Cardiac fibroblast (primary cell): ENCODE results near the gene SLC39A6.
A peak's percentile ranks its signal among the peaks of the same experiment; 100 is the strongest.
"Not testable (repeated sequence)": the region's sequence is repeated elsewhere in the genome, so short reads cannot be mapped to it uniquely, and the experiment has no call there.

Source experiments
- DNase-seq, 2 donors: peaks; one replicate each; pipeline versions ENCODE4 v3.0.0 to v3.0.0-alpha.2; 2010; ENCODE audit warnings: low read depth in 2 of 2
- H3K4me3 ChIP-seq, 2 donors: replicated peaks in 1 of 2; 1 replicate in 1 of 2; 2 replicates in 1 of 2; pipeline ENCODE4 v1.5.1; 2011; ENCODE audit warnings: low read depth in 2 of 2, low read length in 2 of 2, mild to moderate bottlenecking in 2 of 2, moderate library complexity in 1 of 2
- TF ChIP-seq, protein P1 (sequence below): IDR thresholded peaks from one replicate; pipeline ENCODE4 v1.5.1; 2011; ENCODE audit warnings: low read depth, mild to moderate bottlenecking, low read length, inconsistent platforms

The SLC39A6 gene

DNA sequence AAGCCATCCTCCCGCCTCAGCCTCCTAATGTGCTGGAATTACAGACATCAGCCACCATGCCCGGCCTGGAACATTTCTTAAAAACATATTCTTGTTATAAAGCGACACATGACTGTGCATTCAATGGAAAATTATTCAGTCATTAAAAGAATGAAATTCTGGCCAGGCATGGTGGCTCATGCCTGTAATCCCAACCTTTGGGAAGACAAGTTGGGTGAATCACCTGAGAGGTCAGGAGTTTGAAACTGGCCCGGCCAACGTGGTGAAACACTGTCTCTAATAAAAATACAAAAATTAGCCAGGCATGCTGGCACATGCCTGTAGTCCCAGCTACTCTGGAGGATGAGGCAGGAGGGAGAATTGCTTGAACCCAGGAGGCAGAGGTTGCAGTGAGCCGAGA, 40.1 kb downstream of the SLC39A6 start:
- no peak overlapping the region for H3K4me3 ChIP-seq
- TF ChIP-seq, protein P1, sequence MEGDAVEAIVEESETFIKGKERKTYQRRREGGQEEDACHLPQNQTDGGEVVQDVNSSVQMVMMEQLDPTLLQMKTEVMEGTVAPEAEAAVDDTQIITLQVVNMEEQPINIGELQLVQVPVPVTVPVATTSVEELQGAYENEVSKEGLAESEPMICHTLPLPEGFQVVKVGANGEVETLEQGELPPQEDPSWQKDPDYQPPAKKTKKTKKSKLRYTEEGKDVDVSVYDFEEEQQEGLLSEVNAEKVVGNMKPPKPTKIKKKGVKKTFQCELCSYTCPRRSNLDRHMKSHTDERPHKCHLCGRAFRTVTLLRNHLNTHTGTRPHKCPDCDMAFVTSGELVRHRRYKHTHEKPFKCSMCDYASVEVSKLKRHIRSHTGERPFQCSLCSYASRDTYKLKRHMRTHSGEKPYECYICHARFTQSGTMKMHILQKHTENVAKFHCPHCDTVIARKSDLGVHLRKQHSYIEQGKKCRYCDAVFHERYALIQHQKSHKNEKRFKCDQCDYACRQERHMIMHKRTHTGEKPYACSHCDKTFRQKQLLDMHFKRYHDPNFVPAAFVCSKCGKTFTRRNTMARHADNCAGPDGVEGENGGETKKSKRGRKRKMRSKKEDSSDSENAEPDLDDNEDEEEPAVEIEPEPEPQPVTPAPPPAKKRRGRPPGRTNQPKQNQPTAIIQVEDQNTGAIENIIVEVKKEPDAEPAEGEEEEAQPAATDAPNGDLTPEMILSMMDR = no peak
- no peak for DNase-seq

DNA sequence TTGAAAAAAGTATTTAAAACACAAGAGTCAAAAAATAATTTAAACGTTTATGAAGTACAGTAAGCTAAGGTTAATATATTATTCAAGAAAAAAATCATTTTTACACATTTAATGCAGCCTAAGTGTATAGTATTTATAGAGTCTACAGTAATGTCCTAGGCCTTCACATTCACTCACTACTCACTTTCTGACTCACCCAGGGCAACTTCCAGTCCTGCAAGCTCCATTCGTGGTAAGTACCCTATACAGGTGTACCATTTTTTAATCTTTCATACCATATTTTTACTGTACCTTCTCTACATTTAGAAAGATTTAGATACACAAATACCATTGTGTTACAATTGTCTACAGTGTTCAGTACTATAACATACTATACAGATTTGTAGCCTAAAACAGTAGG, 40.9 kb downstream of the SLC39A6 start:
- no peak for DNase-seq
- no peak overlapping the region for H3K4me3 ChIP-seq
- TF ChIP-seq, protein P1 = no peak

DNA sequence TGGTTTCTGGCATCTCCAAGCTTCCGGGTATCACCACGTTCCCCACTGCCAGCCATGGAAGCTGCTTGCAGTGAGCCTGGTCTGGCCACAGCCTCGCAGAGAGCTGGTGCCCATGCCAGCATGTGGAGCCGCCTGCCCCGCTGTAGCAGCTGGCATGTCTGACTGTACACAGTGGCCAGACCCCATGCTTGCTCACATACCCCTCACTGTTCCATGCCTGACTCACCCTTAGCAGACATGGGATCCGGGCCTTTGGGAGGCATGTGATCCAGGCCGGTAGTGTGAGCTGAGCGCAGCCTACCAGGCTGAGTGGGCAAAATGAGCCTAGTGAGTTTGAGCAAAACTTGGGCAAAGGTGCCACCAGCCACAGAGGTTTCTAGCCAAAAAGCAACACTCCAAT, 43.0 kb downstream of the SLC39A6 start:
- no peak for DNase-seq
- TF ChIP-seq, protein P1 = no peak
- H3K4me3 ChIP-seq = no peak overlapping the region

DNA sequence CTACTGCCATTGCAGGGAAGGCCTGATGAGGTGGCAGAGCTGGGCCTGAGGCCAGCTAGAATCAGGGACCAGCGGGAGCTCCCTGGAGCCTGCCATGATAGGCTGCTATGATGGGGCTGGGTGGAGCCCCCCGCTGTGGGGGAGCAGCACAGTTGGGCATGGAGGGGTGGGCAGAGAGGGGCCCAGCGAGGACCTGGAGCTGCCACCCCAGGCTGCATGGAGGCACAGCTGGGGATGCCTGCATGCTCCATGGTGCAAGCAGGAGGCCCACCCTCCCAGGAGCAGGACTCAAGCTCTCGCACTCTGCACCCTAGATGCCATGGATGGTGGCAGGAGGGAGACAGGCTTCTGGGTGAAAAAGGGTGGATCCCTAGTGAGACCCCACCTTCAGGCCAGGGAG, 43.9 kb downstream of the SLC39A6 start:
- no peak overlapping the region for H3K4me3 ChIP-seq
- DNase-seq = no peak
- TF ChIP-seq, protein P1 = no peak

DNA sequence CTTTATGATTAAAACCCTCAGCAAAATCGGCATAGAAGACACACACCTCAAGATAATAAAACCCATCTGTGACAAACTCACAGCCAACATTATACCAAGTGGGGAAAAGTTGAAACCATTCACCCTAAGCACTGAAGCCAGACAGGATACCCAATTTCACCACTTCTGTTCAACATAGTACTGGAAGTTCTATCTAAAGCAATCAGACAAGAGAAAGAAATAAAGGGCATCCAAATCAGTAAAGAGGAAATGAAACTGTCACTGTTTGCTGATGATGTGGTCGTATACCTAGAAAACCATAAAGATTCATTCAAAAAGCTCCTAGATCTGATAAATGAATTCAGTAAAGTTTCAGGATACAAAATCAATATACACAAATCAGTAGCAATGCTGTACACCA, 45.4 kb downstream of the SLC39A6 start:
- no peak overlapping the region for H3K4me3 ChIP-seq
- TF ChIP-seq, protein P1 = no peak
- no peak for DNase-seq

DNA sequence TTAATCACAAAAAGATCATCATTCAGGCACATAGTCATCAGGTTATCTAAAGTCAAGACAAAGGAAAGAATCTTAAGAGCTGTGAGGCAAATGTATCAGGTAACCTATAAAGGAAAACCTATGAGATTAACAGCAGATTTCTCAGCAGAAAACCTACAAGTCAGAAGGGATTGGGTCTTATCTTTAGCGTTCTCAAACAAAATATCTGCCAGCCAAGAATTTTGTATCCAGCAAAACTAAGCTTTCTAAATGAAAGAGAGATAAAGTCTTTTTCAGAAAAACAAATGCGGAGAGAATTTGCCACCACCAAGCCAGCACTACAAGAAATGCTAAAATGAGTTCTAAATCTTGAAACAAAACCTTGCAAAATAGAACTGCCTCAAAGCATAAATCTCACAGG, 48.0 kb downstream of the SLC39A6 start:
- H3K4me3 ChIP-seq, DNase-seq: not testable (repeated sequence)

DNA sequence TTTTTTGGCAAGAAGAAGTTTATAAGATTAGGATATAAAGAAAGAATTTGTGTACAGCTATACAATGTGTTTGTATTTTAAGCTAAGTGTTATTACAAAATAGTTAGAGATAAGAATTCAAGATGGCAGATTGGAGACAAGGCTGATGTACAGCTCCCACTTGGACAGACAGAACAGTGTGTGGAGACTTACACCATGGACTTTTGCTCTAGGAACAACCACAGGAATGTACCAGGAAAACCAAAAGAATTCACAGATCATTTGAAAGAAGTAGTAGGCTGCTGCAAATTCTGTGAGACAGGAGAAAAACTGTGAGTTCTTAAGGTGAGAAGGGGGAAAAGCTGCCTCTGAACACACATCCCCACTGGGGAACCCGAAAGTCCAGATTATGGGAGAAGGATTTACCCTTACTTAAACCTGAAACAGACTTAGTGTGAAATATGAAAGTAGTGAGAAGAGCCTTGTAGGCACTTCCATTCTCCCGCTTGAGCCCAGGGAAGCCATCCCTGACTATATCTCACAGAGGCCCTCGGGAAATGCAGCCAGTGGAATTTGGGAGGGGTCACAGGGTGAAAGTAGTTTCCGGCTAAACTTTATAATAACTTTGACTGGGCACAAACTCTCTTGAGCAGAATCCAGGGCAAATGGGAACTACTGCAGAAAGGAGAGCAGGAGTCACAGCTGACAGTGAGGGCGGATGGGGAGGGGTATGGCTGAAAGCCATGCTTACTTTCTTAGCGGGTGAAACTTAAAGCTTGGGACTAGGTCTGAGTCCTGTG, 50.2 kb downstream of the SLC39A6 start:
- TF ChIP-seq, protein P1 = no peak
- no peak overlapping the region for H3K4me3 ChIP-seq
- peak; percentile 55 to 71 for DNase-seq

DNA sequence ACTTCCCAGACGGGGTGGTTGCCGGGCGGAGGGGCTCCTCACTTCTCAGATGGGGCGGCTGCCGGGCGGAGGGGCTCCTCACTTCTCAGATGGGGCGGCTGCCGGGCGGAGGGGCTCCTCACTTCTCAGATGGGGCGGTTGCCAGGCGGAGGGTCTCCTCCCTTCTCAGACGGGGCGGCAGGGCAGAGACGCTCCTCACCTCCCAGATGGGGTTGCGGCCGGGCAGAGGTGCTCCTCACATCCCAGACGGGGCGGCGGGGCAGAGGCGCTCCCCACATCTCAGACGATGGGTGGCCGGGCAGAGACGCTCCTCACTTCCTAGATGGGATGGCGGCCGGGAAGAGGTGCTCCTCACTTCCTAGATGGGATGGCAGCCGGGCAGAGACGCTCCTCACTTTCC, 51.4 kb downstream of the SLC39A6 start:
- not testable (repeated sequence) for DNase-seq

More for the DNA sequence above, 51.4 kb downstream of the SLC39A6 start:
- H3K4me3 ChIP-seq = not testable (repeated sequence)
